ENCODE data around the gene ZCCHC3. TPM values are rescaled to one million over a fixed set of nuclear protein-coding genes. Genes with fewer than 3 reads are reported as not detected.

Gene ZCCHC3
- total RNA-seq, 2 experiments from 2014 or later, result 17.8 to 18.0 TPM

DNA sequence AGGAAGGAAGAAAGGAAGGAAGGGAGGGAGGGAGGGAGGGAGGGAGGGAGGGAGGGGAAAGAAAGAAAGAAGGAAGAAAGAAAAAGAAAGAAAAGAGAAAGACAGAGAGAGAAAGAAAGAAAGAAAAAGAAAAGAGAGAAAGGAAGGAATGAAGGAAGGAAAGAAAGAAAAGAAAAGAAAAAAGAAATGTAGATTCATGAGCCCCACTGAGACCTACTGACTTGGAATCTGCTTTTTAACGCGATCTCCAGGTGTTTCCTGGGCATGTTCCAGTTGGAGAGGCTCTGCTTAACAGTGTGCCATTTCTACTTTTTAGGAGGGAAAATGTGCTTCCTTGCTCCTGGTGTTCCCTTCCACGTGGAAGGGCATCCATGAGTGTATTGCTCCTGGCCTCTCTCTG lies 23.5 kb upstream of the ZCCHC3 start:
- H3K36me3 Mint-ChIP-seq (ENCODE audit: low read depth), result peaks cover 3% of the 10 kb centered on the region
- no peak for TF ChIP-seq CTCF (IDR thresholded peaks at IDR 0.05)
- no peaks in the 10 kb centered on the region for H3K27me3 Mint-ChIP-seq
- no peak for ATAC-seq
- H3K9me3 Mint-ChIP-seq, result no peaks in the 10 kb centered on the region
- no peak overlapping the region for H3K4me3 Mint-ChIP-seq
- DNase-seq, result no peak
- POLR2A ChIA-PET, result no interaction called here
- CTCF ChIA-PET, result interaction anchor here (1.6 kb wide), 1 partner anchor 57 kb away, joined by 4 read pairs; no protein-coding TSS in a partner anchor
- no peak overlapping the region for H3K27ac Mint-ChIP-seq
- intact Hi-C loops (cut with micrococcal nuclease), result no loop called here
- no peaks in the 10 kb centered on the region for H3K4me1 Mint-ChIP-seq (ENCODE audit: low read depth)

DNA sequence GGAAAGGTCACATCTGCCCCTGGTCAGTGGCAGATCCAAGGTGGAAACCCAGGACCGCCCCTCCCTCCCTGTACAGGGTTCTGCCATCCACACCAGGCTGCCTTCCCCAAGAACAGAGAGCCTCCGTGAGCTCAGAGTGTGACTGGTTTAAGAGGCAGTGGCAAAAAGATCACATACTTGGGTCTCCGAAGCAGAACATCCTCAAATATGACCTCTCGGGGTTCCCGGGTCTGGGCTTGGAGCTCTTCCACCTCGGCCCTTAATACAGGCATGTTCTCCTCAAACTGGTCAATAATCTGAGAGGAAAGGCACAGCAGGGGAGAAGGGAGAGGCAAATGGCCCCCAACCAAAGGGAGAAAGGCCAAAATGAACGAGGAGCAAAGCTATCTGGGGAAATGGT lies 21.6 kb upstream of the ZCCHC3 start:
- Mint-ChIP-seq H3K4me1 (ENCODE audit: low read depth) (no peaks in the 10 kb centered on the region), H3K27ac (no peak overlapping the region), H3K36me3 (ENCODE audit: low read depth) (peaks cover 3% of the 10 kb centered on the region), H3K27me3 (no peaks in the 10 kb centered on the region), H3K9me3 (no peaks in the 10 kb centered on the region), H3K4me3 (no peak overlapping the region)
- POLR2A ChIA-PET, result interaction anchor here (0.7 to 1.1 kb wide), 2 partner anchors 51 to 58 kb away, joined by 3 read pairs; no protein-coding TSS in a partner anchor
- no peak for DNase-seq
- no peak for TF ChIP-seq CTCF (IDR thresholded peaks at IDR 0.05)
- intact Hi-C loops (cut with micrococcal nuclease), result no loop called here
- no peak for ATAC-seq
- CTCF ChIA-PET, result no interaction called here

DNA sequence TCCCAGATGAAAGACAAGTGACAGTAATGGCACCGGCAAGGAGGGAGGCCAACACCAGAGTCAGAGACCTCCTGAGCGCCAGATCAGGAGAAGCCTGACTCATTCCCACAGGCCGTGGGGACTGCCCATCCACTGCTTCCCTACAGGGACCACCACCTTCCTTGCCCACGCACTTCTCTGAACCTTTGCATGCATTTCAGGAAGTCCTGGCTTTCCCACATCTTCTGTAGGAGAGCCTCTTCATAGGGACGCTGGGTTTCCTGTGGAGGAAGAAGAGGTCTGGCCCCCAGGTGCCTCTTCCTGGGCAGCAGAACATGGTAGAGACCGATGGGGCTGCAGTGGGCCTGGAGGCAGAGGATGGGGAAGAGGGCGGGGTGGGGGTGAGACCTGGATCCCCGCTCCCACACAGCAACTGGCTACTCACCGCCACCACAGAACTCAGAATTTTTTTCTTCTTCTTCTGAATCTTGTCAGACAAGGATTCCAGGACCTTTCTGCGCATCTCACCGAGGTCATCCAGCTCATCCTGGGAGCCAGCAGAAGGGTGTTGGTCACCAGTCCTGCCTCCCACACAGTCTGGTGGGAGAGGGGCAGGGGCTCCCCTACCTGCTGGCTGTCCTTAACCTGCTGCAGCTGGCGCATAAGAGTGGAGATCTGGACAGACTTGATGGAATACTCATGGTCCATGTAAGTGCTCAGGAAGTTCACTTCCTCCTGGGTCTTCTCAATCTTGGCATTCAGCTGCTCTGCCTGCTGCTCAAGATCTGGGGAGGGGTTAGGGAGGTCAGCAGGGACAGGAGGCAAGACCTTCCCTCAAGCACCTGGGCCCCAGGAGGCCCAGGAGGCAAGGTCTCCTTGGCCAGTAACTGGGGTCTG lies 20.5 kb upstream of the ZCCHC3 start:
- no peaks in the 10 kb centered on the region for H3K9me3 Mint-ChIP-seq
- no peak for TF ChIP-seq CTCF (IDR thresholded peaks at IDR 0.05)
- no peak overlapping the region for H3K4me3 Mint-ChIP-seq
- H3K36me3 Mint-ChIP-seq (ENCODE audit: low read depth), result peaks cover 3% of the 10 kb centered on the region
- ATAC-seq, result no peak
- no peaks in the 10 kb centered on the region for H3K27me3 Mint-ChIP-seq
- POLR2A ChIA-PET, result no interaction called here
- H3K27ac Mint-ChIP-seq, result no peak overlapping the region
- intact Hi-C loops (cut with micrococcal nuclease), result no loop called here
- H3K4me1 Mint-ChIP-seq (ENCODE audit: low read depth), result no peaks in the 10 kb centered on the region
- CTCF ChIA-PET, result no interaction called here
- no peak for DNase-seq

DNA sequence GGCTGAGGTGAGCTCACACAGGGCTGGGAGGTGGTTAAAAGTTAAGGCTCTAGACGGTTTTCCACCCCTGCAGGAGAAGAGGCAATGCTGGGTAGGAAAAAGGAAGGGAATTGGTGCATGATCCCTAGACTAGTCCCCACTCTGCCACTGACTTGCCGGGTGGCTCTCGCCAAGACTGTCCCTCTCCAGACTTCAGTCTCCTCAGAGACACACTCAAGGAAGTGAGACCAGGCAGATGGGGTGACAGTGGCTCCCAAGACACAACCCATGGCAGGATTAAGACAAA lies 19.9 kb upstream of the ZCCHC3 start:
- Mint-ChIP-seq H3K36me3 (ENCODE audit: low read depth) (peaks cover 3% of the 10 kb centered on the region), H3K4me3 (no peak overlapping the region), H3K4me1 (ENCODE audit: low read depth) (no peaks in the 10 kb centered on the region), H3K27me3 (no peaks in the 10 kb centered on the region), H3K9me3 (no peaks in the 10 kb centered on the region), H3K27ac (no peak overlapping the region)
- intact Hi-C loops (cut with micrococcal nuclease), result no loop called here
- TF ChIP-seq CTCF (IDR thresholded peaks at IDR 0.05), result no peak
- DNase-seq, result no peak
- no peak for ATAC-seq
- ChIA-PET CTCF (interaction anchor here (1.7 kb wide), 1 partner anchor 11 kb away, joined by 6 read pairs; no protein-coding TSS in a partner anchor), POLR2A (no interaction called here)

- H3K9me3 Mint-ChIP-seq, result no peaks in the 10 kb centered on the region
- no peak for TF ChIP-seq CTCF (IDR thresholded peaks at IDR 0.05)
- POLR2A ChIA-PET, result no interaction called here
Measured at GRCh38 chr20:278181-278580, 19.2 kb upstream of the ZCCHC3 start.

More at GRCh38 chr20:278181-278580, 19.2 kb upstream of the ZCCHC3 start:
- Mint-ChIP-seq H3K4me1 (ENCODE audit: low read depth) (no peaks in the 10 kb centered on the region), H3K36me3 (ENCODE audit: low read depth) (peaks cover 3% of the 10 kb centered on the region), H3K4me3 (no peak overlapping the region), H3K27ac (no peak overlapping the region), H3K27me3 (no peaks in the 10 kb centered on the region)
- DNase-seq (no peak), ATAC-seq (no peak)
- CTCF ChIA-PET, result interaction anchor here (0.8 to 1.7 kb wide), 2 partner anchors 12 to 53 kb away, joined by 3 to 6 read pairs; no protein-coding TSS in a partner anchor
- intact Hi-C loops (cut with micrococcal nuclease), result no loop called here

Data from activated CD8-positive, alpha-beta T cell treated with anti-CD3 and anti-CD28 coated beads for 36 hours (primary cell).